ENCODE measurements around the gene C1QTNF2. TPM values are rescaled to one million over a fixed set of nuclear protein-coding genes. Genes with fewer than 3 reads are reported as not detected.
A peak's percentile ranks its signal among the peaks of the same experiment; 100 is the strongest.

C1QTNF2 gene
- total RNA-seq, 4 donors from 2014 or later: 0.59 to 0.65 TPM; not detected in 2

- no peak for TF ChIP-seq POLR2A (IDR thresholded peaks at IDR 0.05)
- TF ChIP-seq, protein P1, sequence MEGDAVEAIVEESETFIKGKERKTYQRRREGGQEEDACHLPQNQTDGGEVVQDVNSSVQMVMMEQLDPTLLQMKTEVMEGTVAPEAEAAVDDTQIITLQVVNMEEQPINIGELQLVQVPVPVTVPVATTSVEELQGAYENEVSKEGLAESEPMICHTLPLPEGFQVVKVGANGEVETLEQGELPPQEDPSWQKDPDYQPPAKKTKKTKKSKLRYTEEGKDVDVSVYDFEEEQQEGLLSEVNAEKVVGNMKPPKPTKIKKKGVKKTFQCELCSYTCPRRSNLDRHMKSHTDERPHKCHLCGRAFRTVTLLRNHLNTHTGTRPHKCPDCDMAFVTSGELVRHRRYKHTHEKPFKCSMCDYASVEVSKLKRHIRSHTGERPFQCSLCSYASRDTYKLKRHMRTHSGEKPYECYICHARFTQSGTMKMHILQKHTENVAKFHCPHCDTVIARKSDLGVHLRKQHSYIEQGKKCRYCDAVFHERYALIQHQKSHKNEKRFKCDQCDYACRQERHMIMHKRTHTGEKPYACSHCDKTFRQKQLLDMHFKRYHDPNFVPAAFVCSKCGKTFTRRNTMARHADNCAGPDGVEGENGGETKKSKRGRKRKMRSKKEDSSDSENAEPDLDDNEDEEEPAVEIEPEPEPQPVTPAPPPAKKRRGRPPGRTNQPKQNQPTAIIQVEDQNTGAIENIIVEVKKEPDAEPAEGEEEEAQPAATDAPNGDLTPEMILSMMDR (IDR thresholded peaks at IDR 0.05): no peak
- intact Hi-C loops (cut with DNase I; ENCODE audit: low total_unique reads): no loop called here
- H3K4me3 ChIP-seq (ENCODE audit: low read depth, poor library complexity, severe bottlenecking): peak overlapping the region; percentile 46
- DNase-seq (ENCODE audit: low spot score in 2 of 2): no peak
- WGBS, 2 donors: 10 to 18% methylated on average over 12 of the region's 12 CpGs
Measured at GRCh38 chr5:160370713-160371034, 248 bp upstream of the C1QTNF2 start.

DNA sequence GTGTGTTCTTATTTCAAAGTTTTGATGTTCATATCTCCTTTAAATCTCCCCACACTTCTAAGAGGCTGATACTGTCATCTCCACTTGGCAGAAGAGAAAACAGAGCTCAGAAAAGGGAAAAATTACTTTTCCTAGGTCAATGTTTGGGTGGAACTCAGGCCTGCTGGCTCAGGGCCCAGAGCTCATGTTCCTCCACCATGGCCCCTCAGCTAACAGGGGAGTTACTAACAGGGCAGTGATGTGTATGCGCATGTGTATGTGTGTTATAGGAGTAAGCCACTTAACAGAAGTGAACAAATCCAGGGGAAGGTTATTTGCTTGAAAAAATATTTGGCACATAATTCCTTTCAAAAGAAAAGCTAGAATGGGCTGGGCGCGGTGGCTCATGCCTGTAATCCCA, 2.5 kb downstream of the C1QTNF2 start:
- intact Hi-C loops (cut with DNase I; ENCODE audit: low total_unique reads): no loop called here
- WGBS, 2 donors: 86 to 90% methylated on average over 3 of the region's 3 CpGs
- no peak overlapping the region for H3K4me3 ChIP-seq (ENCODE audit: low read depth, poor library complexity, severe bottlenecking)
- TF ChIP-seq POLR2A (IDR thresholded peaks at IDR 0.05): no peak
- TF ChIP-seq, protein P1 (IDR thresholded peaks at IDR 0.05): no peak
- no peak for DNase-seq (ENCODE audit: low spot score in 2 of 2)

DNA sequence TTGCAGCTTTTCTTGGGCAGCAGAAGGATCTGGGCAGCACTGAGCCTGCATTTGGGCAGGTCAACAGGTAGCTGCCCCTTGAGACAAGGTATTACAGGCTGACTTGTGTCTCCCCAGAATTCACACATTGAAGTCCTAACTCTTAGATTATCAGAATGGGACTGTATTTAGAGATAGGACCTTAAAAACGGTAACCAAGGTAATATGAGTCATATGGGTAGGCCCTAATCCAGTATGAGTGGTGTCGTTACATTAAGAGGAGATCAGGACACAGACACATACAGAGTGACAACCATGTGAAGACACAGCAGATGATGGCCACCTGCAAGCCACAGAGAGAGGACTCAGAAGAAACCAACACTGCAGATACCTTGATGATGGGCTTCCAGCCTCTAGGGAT, 3.2 kb downstream of the C1QTNF2 start:
- no peak for DNase-seq (ENCODE audit: low spot score in 2 of 2)
- no peak for TF ChIP-seq POLR2A (IDR thresholded peaks at IDR 0.05)
- TF ChIP-seq, protein P1 (IDR thresholded peaks at IDR 0.05): no peak
- WGBS, 2 donors: 40 to 59% methylated on average over 2 of the region's 2 CpGs
- no peak overlapping the region for H3K4me3 ChIP-seq (ENCODE audit: low read depth, poor library complexity, severe bottlenecking)
- intact Hi-C loops (cut with DNase I; ENCODE audit: low total_unique reads): no loop called here

GRCh38 chr5:160366230-160366629, 4.2 kb downstream of the C1QTNF2 start:
- no peak overlapping the region for H3K4me3 ChIP-seq (ENCODE audit: low read depth, poor library complexity, severe bottlenecking)
- WGBS, 2 donors: 89 to 93% methylated on average over 2 of the region's 2 CpGs
- DNase-seq (ENCODE audit: low spot score in 2 of 2): no peak
- intact Hi-C loops (cut with DNase I; ENCODE audit: low total_unique reads): no loop called here
- TF ChIP-seq, protein P1 (IDR thresholded peaks at IDR 0.05): no peak
- TF ChIP-seq POLR2A (IDR thresholded peaks at IDR 0.05): no peak

- H3K4me3 ChIP-seq (ENCODE audit: low read depth, poor library complexity, severe bottlenecking): no peak overlapping the region
- intact Hi-C loops (cut with DNase I; ENCODE audit: low total_unique reads): no loop called here
- no peak for DNase-seq (ENCODE audit: low spot score in 2 of 2)
- 55 to 66% methylated on average over 13 of the region's 13 CpGs for WGBS, 2 donors
- TF ChIP-seq POLR2A (IDR thresholded peaks at IDR 0.05): no peak
- TF ChIP-seq, protein P1 (IDR thresholded peaks at IDR 0.05): no peak
Measured at GRCh38 chr5:160363660-160364395, 6.6 kb downstream of the C1QTNF2 start.

DNA sequence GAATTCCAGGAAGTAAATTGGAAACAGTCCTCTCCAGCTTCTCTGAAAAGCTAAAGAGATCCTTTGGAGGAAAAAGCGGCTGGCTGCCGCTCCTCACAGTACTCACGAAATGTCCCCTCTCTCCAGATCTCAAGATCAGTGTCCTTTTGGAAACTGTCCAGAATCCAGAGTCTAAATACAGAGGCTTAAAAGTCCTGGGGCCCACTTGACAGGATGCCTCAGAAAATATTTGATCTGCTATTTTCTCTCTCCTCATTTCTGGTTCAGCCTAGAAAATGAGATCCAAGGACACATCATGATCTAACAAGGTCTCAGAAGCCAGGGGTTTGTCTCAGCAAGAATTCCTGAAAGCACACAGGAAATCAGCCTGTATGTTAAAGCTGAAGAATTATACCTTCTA, 7.2 kb downstream of the C1QTNF2 start:
- DNase-seq (ENCODE audit: low spot score in 2 of 2): no peak
- TF ChIP-seq, protein P1 (IDR thresholded peaks at IDR 0.05): no peak
- TF ChIP-seq POLR2A (IDR thresholded peaks at IDR 0.05): no peak
- intact Hi-C loops (cut with DNase I; ENCODE audit: low total_unique reads): no loop called here
- H3K4me3 ChIP-seq (ENCODE audit: low read depth, poor library complexity, severe bottlenecking): no peak overlapping the region
- WGBS, 2 donors: 42 to 57% methylated on average over 3 of the region's 3 CpGs
